A673 (cell line): ENCODE results near the gene TIGAR. TPM values are rescaled to one million over a fixed set of nuclear protein-coding genes. Genes with fewer than 3 reads are reported as not detected.

Source experiments
- BruUV-seq: library from RNA; stranded (reverse); fragments of 400-500 nt; replicated peaks from 2 replicates; lab custom pipeline; 2021; lab: Mats Ljungman, UMichigan
- CTCF ChIA-PET: fragments of 300-600 bp; sonication (Branson Sonifier 250); formaldehyde crosslinking; loops from one replicate; lab custom pipeline; 2022; ENCODE audit warnings: antibody characterized with exemption; lab: Charles Lee
- POLR2A ChIA-PET: fragments of 300-600 bp; sonication (Branson Sonifier 250); formaldehyde crosslinking; loops from one replicate; lab custom pipeline; 2022; ENCODE audit warnings: antibody characterized with exemption; ENCODE audit not compliant: low non-redundant PET; lab: Charles Lee
- DNase-seq: peaks from one replicate; pipeline ENCODE4 v3.0.0-alpha.2; 2015; ENCODE audit warnings: low spot score
- H3K27ac ChIP-seq: fragments of 200-600 bp; sonication (generic); 2 replicates; pipeline ENCODE4 v1.5.1; 2016; ENCODE audit warnings: mixed run types, low read depth, mild to moderate bottlenecking, mixed read lengths, antibody characterized with exemption, low read length; ENCODE audit not compliant: poor library complexity, severe bottlenecking
- H3K27me3 ChIP-seq: fragments of 200-600 bp; sonication (generic); replicated peaks from 2 replicates; pipeline ENCODE4 v1.6.1; 2017; ENCODE audit warnings: mixed run types, low read depth, mild to moderate bottlenecking, mixed read lengths, antibody characterized with exemption, low read length; ENCODE audit not compliant: insufficient read depth, poor library complexity
- H3K36me3 ChIP-seq: fragments of 200-600 bp; sonication (generic); 2 replicates; pipeline ENCODE4 v1.6.1; 2016; ENCODE audit warnings: mixed run types, mild to moderate bottlenecking, mixed read lengths, antibody characterized with exemption, low read length; ENCODE audit not compliant: insufficient read depth, poor library complexity, severe bottlenecking
- H3K4me1 ChIP-seq: fragments of 200-600 bp; sonication (generic); 2 replicates; pipeline ENCODE4 v1.6.1; 2017; ENCODE audit warnings: mixed run types, mild to moderate bottlenecking, mixed read lengths, antibody characterized with exemption, low read length; ENCODE audit not compliant: insufficient read depth, poor library complexity, severe bottlenecking
- H3K4me3 ChIP-seq: fragments of 200-600 bp; sonication (generic); 2 replicates; pipeline ENCODE4 v1.5.1; 2016; ENCODE audit warnings: low read depth, mixed run types, mild to moderate bottlenecking, mixed read lengths, low read length; ENCODE audit not compliant: poor library complexity, severe bottlenecking
- H3K9me3 ChIP-seq: fragments of 200-600 bp; sonication (generic); 2 replicates; pipeline ENCODE4 v1.6.1; 2016; ENCODE audit warnings: mixed run types, low read depth, mild to moderate bottlenecking, mixed read lengths, antibody characterized with exemption, low read length; ENCODE audit not compliant: poor library complexity, severe bottlenecking
- EZH2 ChIP-seq: fragments of 200-600 bp; sonication (generic); IDR thresholded peaks from 2 replicates; pipeline ENCODE4 v1.6.1; 2017; ENCODE audit warnings: borderline replicate concordance, low read depth, mild to moderate bottlenecking, mixed read lengths, antibody characterized with exemption, low read length; ENCODE audit not compliant: poor library complexity, severe bottlenecking
- intact Hi-C: fragments of 100-400 bp; cut with micrococcal nuclease; formaldehyde crosslinking; loops from one replicate; pipeline ENCODE4 v1.10.0; 2022; ENCODE audit not compliant: unreplicated experiment
- total RNA-seq: library from RNA; stranded (reverse); gene quantifications from 2 replicates; pipeline ENCODE4 v1.2.3, GENCODE V29; 2021
- TF ChIP-seq, protein P1 (sequence below): fragments of 300-800, 200-600 bp; sonication (generic); conservative IDR thresholded peaks from 2 replicates; pipeline ENCODE4 v1.5.1; 2017; ENCODE audit warnings: low read depth, mild to moderate bottlenecking, antibody characterized with exemption, low read length, moderate library complexity, mixed read lengths

Gene TIGAR
- total RNA-seq, 1 experiment from 2014 or later: 15.5 TPM

GRCh38 chr12:4369548-4369947, 48.5 kb downstream of the TIGAR start:
- ChIA-PET POLR2A (no interaction called here), CTCF (no interaction called here)
- intact Hi-C loops: no loop called here
- Histone ChIP-seq H3K4me1 (no peaks in the 10 kb centered on the region), H3K4me3 (no peak overlapping the region), H3K36me3 (no peaks in the 10 kb centered on the region), H3K27me3 (peaks cover 27% of the 10 kb centered on the region), H3K27ac (no peak overlapping the region), H3K9me3 (no peaks in the 10 kb centered on the region)
- no peak for DNase-seq
- TF ChIP-seq EZH2: no peak
- TF ChIP-seq, protein P1, sequence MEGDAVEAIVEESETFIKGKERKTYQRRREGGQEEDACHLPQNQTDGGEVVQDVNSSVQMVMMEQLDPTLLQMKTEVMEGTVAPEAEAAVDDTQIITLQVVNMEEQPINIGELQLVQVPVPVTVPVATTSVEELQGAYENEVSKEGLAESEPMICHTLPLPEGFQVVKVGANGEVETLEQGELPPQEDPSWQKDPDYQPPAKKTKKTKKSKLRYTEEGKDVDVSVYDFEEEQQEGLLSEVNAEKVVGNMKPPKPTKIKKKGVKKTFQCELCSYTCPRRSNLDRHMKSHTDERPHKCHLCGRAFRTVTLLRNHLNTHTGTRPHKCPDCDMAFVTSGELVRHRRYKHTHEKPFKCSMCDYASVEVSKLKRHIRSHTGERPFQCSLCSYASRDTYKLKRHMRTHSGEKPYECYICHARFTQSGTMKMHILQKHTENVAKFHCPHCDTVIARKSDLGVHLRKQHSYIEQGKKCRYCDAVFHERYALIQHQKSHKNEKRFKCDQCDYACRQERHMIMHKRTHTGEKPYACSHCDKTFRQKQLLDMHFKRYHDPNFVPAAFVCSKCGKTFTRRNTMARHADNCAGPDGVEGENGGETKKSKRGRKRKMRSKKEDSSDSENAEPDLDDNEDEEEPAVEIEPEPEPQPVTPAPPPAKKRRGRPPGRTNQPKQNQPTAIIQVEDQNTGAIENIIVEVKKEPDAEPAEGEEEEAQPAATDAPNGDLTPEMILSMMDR: no peak
- no TSS peak for BruUV-seq

GRCh38 chr12:4370265-4370664, 49.3 kb downstream of the TIGAR start:
- Histone ChIP-seq H3K27me3 (peaks cover 28% of the 10 kb centered on the region), H3K27ac (no peak overlapping the region), H3K4me1 (no peaks in the 10 kb centered on the region), H3K4me3 (no peak overlapping the region), H3K9me3 (no peaks in the 10 kb centered on the region), H3K36me3 (no peaks in the 10 kb centered on the region)
- no peak for TF ChIP-seq EZH2
- TF ChIP-seq, protein P1: no peak
- POLR2A ChIA-PET: no interaction called here
- no peak for DNase-seq
- no TSS peak for BruUV-seq
- CTCF ChIA-PET: no interaction called here
- intact Hi-C loops: no loop called here

DNA sequence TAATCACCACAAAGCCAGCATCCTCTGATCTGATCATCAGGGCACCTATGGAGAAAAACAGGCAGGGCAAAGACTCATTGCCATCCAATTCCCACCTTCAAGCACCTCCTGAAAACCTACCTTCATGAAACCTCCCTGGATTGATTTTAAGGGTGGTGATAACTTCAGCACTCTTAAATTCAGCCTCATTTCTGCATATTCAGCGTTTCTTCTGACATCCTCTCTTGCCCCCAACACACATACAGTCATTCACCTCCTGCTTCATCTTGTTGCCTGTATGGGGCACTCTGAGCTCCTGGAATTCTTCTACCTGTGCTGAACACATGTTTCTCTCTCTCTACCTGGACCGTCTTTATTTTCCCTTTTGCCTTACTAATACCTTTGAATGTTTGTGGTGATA, 51.6 kb downstream of the TIGAR start:
- CTCF ChIA-PET: no interaction called here
- Histone ChIP-seq H3K27ac (no peak overlapping the region), H3K4me1 (no peaks in the 10 kb centered on the region), H3K27me3 (peaks cover 20% of the 10 kb centered on the region), H3K4me3 (no peak overlapping the region), H3K36me3 (no peaks in the 10 kb centered on the region), H3K9me3 (no peaks in the 10 kb centered on the region)
- no peak for TF ChIP-seq EZH2
- TF ChIP-seq, protein P1: no peak
- POLR2A ChIA-PET: no interaction called here
- DNase-seq: no peak
- intact Hi-C loops: no loop called here
- BruUV-seq: no TSS peak
